Stomach smooth muscle (tissue), 2 donors: ENCODE results near the gene MYO9A.

Source experiments
- H3K27ac ChIP-seq: one replicate; pipeline ENCODE4 v1.7.0; 2013; ENCODE audit warnings: mild to moderate bottlenecking, low read length, inconsistent platforms
- H3K27me3 ChIP-seq, 2 donors: one replicate each; pipeline ENCODE4 v1.7.0; 2013; ENCODE audit warnings: low read length in 2 of 2; ENCODE audit not compliant: insufficient read depth in 2 of 2, control insufficient read depth in 1 of 2
- H3K36me3 ChIP-seq, 2 donors: one replicate each; pipeline ENCODE4 v1.7.0; 2013; ENCODE audit warnings: low read length in 2 of 2; ENCODE audit not compliant: control insufficient read depth in 2 of 2, insufficient read depth in 2 of 2
- H3K4me1 ChIP-seq: one replicate; pipeline ENCODE4 v1.7.0; 2013; ENCODE audit warnings: low read length; ENCODE audit not compliant: control insufficient read depth, insufficient read depth
- H3K4me3 ChIP-seq, 2 donors: one replicate each; pipeline ENCODE4 v1.7.0; 2013; ENCODE audit warnings: low read length in 2 of 2
- H3K9ac ChIP-seq, 2 donors: one replicate each; pipeline ENCODE4 v1.7.0; 2013; ENCODE audit warnings: low read length in 2 of 2, mild to moderate bottlenecking in 1 of 2
- H3K9me3 ChIP-seq, 2 donors: one replicate each; pipeline ENCODE4 v1.7.0; 2013; ENCODE audit warnings: low read length in 2 of 2; ENCODE audit not compliant: control insufficient read depth in 2 of 2
- donor health status: healthy.
- donor health status: Pancreatic carcinoma.

Gene MYO9A

DNA sequence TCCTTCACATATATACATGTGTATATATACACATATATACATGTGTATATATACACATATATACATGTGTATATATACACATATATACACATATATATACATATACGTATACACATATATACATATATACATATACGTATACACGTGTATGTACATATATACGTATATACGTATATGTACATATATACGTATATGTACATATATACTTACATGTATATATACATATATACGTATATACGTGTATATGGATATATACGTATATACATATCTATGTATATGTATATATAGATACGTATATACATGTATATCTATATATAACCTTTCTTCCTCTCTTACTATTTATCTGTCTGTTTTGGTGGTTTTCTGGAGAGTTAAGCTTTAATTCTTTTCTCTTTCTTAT lies 192.8 kb downstream of the MYO9A start:
- Histone ChIP-seq H3K9me3 (no peaks in the 10 kb centered on the region), H3K9ac (no peak overlapping the region), H3K27ac (no peak overlapping the region), H3K4me1 (no peaks in the 10 kb centered on the region), H3K4me3 (no peak overlapping the region), H3K27me3 (no peaks in the 10 kb centered on the region), H3K36me3 (peaks cover 0 to 4% of the 10 kb centered on the region in 2 donors)

DNA sequence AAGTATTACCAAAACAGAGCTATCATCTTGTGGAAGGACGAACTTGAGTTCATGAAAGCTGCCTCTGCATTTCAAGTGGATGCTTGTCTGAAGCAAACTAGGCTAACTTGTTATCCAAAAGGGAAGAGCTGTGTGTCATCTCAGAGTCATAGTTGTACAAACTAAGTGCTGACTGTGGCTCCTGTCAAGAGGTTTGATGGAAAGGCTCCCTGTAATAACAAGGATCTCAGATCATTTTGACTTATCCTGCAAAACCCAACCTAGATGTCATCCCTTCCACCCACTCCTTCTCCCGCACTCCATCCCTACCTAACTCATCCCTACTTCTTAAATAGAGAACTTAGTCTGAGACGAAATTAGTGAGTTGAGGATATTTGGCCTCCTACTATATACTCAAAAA lies 196.8 kb downstream of the MYO9A start:
- no peaks in the 10 kb centered on the region for H3K4me1 ChIP-seq
- H3K27me3 ChIP-seq: no peaks in the 10 kb centered on the region
- peaks cover 7 to 10% of the 10 kb centered on the region in 2 donors for H3K36me3 ChIP-seq
- H3K9me3 ChIP-seq: no peaks in the 10 kb centered on the region
- H3K4me3 ChIP-seq: no peak overlapping the region
- no peak overlapping the region for H3K9ac ChIP-seq
- no peak overlapping the region for H3K27ac ChIP-seq

DNA sequence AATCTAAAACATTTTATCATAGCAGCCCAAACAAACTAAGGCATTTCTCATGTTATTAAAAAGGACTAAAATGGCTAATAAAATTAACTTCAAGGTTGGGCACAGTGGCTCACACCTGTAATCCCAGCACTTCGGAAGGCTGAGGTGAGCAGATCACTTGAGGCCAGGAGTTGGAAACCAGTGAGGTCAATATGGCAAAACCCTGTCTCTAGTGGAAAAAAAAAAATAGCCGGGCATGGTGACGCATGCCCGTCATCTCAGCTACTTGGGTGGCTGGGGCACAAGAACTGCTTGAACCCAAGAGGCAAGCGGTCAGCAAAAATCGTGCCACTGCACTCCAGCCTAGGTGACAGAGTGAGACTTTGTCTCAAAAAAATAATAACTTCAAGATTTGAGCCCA lies 197.4 kb downstream of the MYO9A start:
- Histone ChIP-seq H3K9me3 (no peaks in the 10 kb centered on the region), H3K4me3 (no peak overlapping the region), H3K27ac (no peak overlapping the region), H3K36me3 (peaks cover 6 to 7% of the 10 kb centered on the region in 2 donors), H3K4me1 (no peaks in the 10 kb centered on the region), H3K9ac (no peak overlapping the region), H3K27me3 (no peaks in the 10 kb centered on the region)

DNA sequence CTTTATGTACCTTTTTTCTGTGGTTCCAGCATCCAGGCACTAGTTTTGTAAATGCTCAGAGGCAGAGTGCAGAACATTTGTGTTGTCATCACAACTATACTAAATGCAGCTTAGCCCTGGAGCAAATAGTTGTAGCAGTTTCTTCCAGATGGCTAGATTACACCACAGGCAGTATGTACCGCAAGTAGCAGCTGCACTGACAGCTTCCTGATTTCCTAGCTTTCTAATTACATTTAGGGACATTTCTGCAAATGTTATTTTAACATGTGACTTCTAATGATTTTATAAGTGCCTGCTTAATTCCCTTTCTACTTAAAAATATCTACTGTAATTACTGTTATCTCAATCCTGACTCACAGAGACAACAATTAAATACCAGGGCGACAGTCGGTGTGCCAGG lies 201.1 kb downstream of the MYO9A start:
- Histone ChIP-seq H3K9me3 (no peaks in the 10 kb centered on the region), H3K4me1 (no peaks in the 10 kb centered on the region), H3K4me3 (no peak overlapping the region), H3K27me3 (no peaks in the 10 kb centered on the region), H3K36me3 (peaks cover 6 to 7% of the 10 kb centered on the region in 2 donors), H3K27ac (no peak overlapping the region), H3K9ac (no peak overlapping the region)

DNA sequence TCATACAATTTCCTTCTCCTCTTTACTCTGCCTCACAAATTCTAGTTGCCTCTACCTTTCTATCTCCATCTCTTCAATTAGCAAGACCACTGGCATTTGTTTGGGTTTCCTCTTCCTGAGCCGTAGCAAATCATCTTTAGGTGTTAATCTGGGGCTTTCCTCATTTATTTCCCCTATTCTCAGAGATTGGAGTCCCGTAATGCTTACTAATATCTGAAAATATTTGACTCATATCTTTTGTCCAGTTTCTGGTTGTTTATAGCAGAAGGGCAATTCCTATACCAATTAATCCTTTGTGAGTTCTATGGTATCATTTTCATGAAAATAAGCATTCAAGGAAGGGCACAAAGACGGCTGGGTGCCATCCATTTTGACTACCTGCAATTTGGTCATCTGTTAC lies 203.9 kb downstream of the MYO9A start:
- Histone ChIP-seq H3K9me3 (no peaks in the 10 kb centered on the region), H3K36me3 (peaks cover 6 to 7% of the 10 kb centered on the region in 2 donors), H3K27ac (no peak overlapping the region)

DNA sequence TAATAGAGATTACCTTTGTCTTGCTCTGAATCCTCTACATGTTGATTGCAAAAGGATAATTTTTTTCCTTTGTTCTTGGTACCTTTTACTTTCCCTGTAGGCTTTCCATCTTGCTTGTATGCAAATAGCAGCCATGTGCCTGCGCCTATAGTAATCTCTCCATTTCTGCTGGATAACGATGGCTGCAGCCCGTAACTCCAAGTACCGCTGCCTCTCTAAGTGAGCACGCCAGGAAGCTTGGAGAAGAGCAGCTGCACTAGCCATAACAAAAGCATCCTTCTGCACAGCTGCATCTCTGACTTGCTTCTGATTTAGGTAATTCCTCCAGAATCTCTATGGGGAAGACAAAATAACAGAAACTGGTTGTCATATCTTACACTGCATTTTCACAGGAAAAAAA lies 218.3 kb downstream of the MYO9A start:
- Histone ChIP-seq H3K4me3 (no peak overlapping the region), H3K9ac (no peak overlapping the region), H3K27ac (no peak overlapping the region), H3K4me1 (no peaks in the 10 kb centered on the region), H3K27me3 (no peaks in the 10 kb centered on the region), H3K9me3 (no peaks in the 10 kb centered on the region), H3K36me3 (peaks cover 24 to 26% of the 10 kb centered on the region in 2 donors)

More for the DNA sequence above, 203.9 kb downstream of the MYO9A start:
- Histone ChIP-seq H3K4me1 (no peaks in the 10 kb centered on the region), H3K27me3 (no peaks in the 10 kb centered on the region), H3K9ac (no peak overlapping the region), H3K4me3 (no peak overlapping the region)

DNA sequence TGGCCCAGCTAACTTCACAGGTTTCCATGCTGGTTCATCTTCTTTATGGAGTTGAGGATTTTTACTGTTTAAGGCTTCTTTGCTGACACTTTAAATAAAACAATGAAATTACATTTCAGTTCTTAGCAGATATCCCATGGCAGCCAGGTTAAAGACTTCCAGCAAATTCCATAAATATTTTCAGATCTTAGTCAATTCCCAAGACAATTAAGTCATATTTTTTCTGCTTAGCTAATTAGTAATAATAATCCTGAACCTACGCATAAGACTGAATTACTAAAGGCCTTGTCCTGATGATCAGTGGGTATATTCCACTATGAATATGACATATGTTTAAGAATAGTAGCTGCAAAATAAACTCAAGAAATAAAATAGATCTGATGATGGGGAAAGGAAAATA lies 224.3 kb downstream of the MYO9A start:
- no peak overlapping the region for H3K27ac ChIP-seq
- no peaks in the 10 kb centered on the region for H3K9me3 ChIP-seq
- H3K4me1 ChIP-seq: no peaks in the 10 kb centered on the region
- no peak overlapping the region for H3K9ac ChIP-seq
- H3K4me3 ChIP-seq: no peak overlapping the region
- peaks cover 14 to 19% of the 10 kb centered on the region in 2 donors for H3K36me3 ChIP-seq
- H3K27me3 ChIP-seq: no peaks in the 10 kb centered on the region

DNA sequence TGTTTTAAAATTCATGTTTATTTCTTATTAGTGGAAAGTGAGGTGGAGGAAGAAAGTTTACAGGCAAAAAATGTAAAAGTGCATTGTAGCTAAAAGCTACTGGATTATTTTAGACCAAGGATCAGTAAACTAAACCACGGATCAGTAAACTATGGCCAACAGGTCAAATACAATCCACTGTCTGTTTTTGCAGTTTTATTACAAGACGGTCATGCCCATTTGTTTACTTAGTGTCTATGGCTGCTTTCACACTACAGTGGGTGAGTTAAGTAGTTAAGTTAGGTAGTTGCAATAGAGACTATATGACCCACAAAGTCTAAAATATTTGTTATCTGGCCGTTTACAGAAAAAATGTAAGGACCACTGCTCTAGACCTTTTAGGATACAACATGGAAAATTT lies 225.6 kb downstream of the MYO9A start:
- Histone ChIP-seq H3K4me3 (no peak overlapping the region), H3K36me3 (peaks cover 8 to 15% of the 10 kb centered on the region in 2 donors), H3K4me1 (no peaks in the 10 kb centered on the region), H3K27ac (no peak overlapping the region), H3K9ac (no peak overlapping the region), H3K27me3 (no peaks in the 10 kb centered on the region), H3K9me3 (no peaks in the 10 kb centered on the region)

DNA sequence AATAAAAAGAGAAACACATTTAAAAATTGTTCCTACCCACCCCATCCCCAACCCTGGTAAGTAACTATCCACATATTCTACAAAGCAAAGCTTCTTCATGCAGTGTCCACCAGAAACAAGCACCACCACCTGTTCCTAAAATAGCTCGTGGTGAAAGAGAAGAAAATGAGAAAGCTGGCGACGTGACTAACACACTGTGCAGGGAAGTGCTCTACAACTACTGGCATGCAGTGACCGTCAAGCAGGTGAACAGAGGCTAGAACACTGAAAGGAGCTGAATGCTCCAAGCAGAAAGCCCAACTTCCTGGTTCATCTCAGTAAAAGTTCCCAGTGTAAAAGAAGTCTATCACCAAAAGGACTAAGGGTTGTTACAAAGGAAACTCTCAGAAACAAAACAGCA lies 226.9 kb downstream of the MYO9A start:
- Histone ChIP-seq H3K9me3 (no peaks in the 10 kb centered on the region), H3K4me1 (no peaks in the 10 kb centered on the region), H3K27ac (no peak overlapping the region), H3K9ac (no peak overlapping the region), H3K4me3 (no peak overlapping the region), H3K27me3 (no peaks in the 10 kb centered on the region), H3K36me3 (peaks cover 7 to 18% of the 10 kb centered on the region in 2 donors)

DNA sequence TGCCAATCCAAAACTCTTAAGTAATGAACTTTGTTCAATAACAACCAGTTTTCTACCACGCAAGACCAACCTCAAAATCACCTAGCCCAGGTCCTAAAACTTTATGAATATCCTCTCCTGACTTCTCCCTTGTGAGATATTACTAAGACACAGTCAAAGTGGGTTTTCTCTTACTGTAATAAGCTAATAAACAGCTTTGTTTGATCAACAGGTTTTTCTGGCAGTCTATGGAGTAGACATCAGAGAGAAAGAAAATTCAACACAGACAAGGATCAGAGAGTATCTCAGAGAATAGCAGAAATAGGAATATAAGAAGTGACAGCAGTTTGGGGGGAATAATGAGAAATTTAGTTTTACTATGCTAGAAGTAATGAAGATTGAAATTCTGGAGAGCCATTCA lies 228.0 kb downstream of the MYO9A start:
- Histone ChIP-seq H3K36me3 (peaks cover 7 to 18% of the 10 kb centered on the region in 2 donors), H3K4me1 (no peaks in the 10 kb centered on the region), H3K27me3 (no peaks in the 10 kb centered on the region), H3K9me3 (no peaks in the 10 kb centered on the region), H3K9ac (no peak overlapping the region), H3K4me3 (no peak overlapping the region), H3K27ac (no peak overlapping the region)

DNA sequence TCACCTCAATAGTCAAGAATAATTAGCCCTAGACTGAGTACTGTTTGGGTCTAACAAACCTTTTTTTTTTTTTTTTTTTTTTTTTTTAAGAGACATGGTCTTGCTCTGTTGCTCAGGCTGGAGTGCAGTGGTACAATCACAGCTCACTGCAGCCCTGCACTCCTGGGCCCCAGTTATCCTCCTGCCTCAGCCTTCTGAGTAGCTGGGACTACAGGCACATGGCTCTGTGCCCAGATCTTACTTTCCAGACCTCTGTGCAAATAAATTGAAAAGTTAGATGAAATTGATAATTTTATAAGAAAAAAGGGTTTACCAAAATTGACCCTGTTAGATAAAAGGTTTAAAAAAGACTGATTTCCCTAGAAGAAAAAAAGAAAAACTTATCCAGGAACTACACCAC lies 228.6 kb downstream of the MYO9A start:
- no peak overlapping the region for H3K4me3 ChIP-seq
- H3K27ac ChIP-seq: no peak overlapping the region
- H3K27me3 ChIP-seq: no peaks in the 10 kb centered on the region
- H3K36me3 ChIP-seq: peaks cover 7 to 18% of the 10 kb centered on the region in 2 donors
- H3K9me3 ChIP-seq: no peaks in the 10 kb centered on the region
- H3K4me1 ChIP-seq: no peaks in the 10 kb centered on the region
- no peak overlapping the region for H3K9ac ChIP-seq
